ENCODE measurements around the gene BTBD2. TPM values are rescaled to one million over a fixed set of nuclear protein-coding genes. Genes with fewer than 3 reads are reported as not detected.
A peak's percentile ranks its signal among the peaks of the same experiment; 100 is the strongest.

The BTBD2 gene
- total and polyA plus RNA-seq, 2 of the 8 experiments (the other 6 are each of a cell fraction or from before 2014, with no cell fraction given), result 91.7 to 92.3 TPM

- Histone ChIP-seq H2BK12ac (ENCODE audit: low read depth, low read length) (no peak overlapping the region), H4K8ac (ENCODE audit: extremely low read depth, insufficient read depth, low read length) (peak overlapping the region; percentile 89), H3K9ac (replicated peaks in 1 of 4; ENCODE audit: extremely low read depth in 1 of 4, low read depth in 3 of 4, low read length in 3 of 4) (no peak overlapping the region), H3K4me2 (ENCODE audit: insufficient read depth in 1 of 2, low read depth in 2 of 2, low read length in 2 of 2) (no peak overlapping the region), H3K79me1 (ENCODE audit: low read depth, low read length) (peaks cover 34% of the 10 kb centered on the region), H2AK5ac (ENCODE audit: low read depth, low read length) (no peak overlapping the region), H4K5ac (ENCODE audit: insufficient read length, low read depth, low read length) (no peak overlapping the region), H4K20me1 (replicated peaks in 1 of 2; ENCODE audit: control insufficient read depth in 1 of 2, insufficient read depth in 2 of 2, low read length in 2 of 2) (peaks cover 51 to 66% of the 10 kb centered on the region in 2 experiments), H3K36me3 (ENCODE audit: control insufficient read depth in 2 of 4, insufficient read depth in 4 of 4, low read length in 3 of 4) (no peaks in the 10 kb centered on the region; a peak in 1 of 8 replicates), H3K27ac (ENCODE audit: low read depth, low read length) (no peak overlapping the region), H3K23ac (ENCODE audit: insufficient read length) (no peak overlapping the region), H2BK5ac (ENCODE audit: low read depth, low read length) (no peak overlapping the region; the same call in 1 of the 2 replicates), H2AFZ (ENCODE audit: low read length) (no peak overlapping the region), H2BK120ac (replicated peaks; ENCODE audit: low read depth, low read length) (no peak overlapping the region), H2BK20ac (ENCODE audit: low read length) (no peak overlapping the region), H3K4me3 (ENCODE audit: extremely low read depth in 1 of 4, insufficient read depth in 2 of 4, low read depth in 3 of 4, low read length in 4 of 4) (no peak overlapping the region), H3K56ac (replicated peaks; ENCODE audit: insufficient read length, low read depth, low read length) (no peak overlapping the region), H2BK15ac (ENCODE audit: low read length) (no peak overlapping the region), H4K91ac (replicated peaks; ENCODE audit: insufficient read length, low read length) (no peak overlapping the region), H3K14ac (ENCODE audit: insufficient read length) (no peak overlapping the region), H3K18ac (ENCODE audit: extremely low read depth, low read length) (no peak overlapping the region), H3K27me3 (replicated peaks in 1 of 4; ENCODE audit: control insufficient read depth in 3 of 4, extremely low read depth in 1 of 4, insufficient read depth in 3 of 4, low read length in 3 of 4) (no peaks in the 10 kb centered on the region), H3K4me1 (replicated peaks in 1 of 4; ENCODE audit: control insufficient read depth in 3 of 4, insufficient read depth in 4 of 4, low read length in 3 of 4) (peaks cover 0 to 14% (median 9%) of the 10 kb centered on the region in 4 experiments; a peak in 5 of 7 replicates), H3K79me2 (ENCODE audit: control insufficient read depth in 1 of 2, insufficient read depth in 2 of 2, low read length in 2 of 2) (peaks cover 42 to 97% of the 10 kb centered on the region in 2 experiments), H3K4ac (replicated peaks; ENCODE audit: insufficient read length, low read depth, low read length) (no peak overlapping the region), H3K9me3 (ENCODE audit: insufficient read depth in 2 of 2, low read depth in 1 of 2, low read length in 1 of 2) (no peaks in the 10 kb centered on the region; a peak in 1 of 4 replicates), H3K23me2 (ENCODE audit: low read depth, low read length) (no peaks in the 10 kb centered on the region)
- POLR2A ChIA-PET (ENCODE audit: partially characterized antibody), result interaction anchor here (1.1 to 1.3 kb wide), 2 partner anchors 8 to 11 kb away, joined by 3 read pairs; no protein-coding TSS in a partner anchor
- no peak for FAIRE-seq
- WGBS, 2 experiments (ENCODE audit: extremely low coverage in 1 of 2, insufficient coverage in 1 of 2, insufficient read length in 1 of 2, insufficient replicate concordance in 2 of 2, low coverage in 1 of 2, low lambda C conversion rate in 2 of 2, missing lambda C conversion rate in 1 of 2), result 95% methylated on average over 19 of the region's 19 CpGs; no CpG with 5 or more reads in 1 of the 2 experiments
- CTCF ChIA-PET (ENCODE audit: partially characterized antibody), result interaction anchor here (0.7 to 2.1 kb wide), 7 partner anchors 7 to 89 kb away, joined by 3 to 8 read pairs (median 3); no protein-coding TSS in a partner anchor
- no peak for DNase-seq (ENCODE audit: low read depth in 1 of 2, low spot score in 2 of 2)
- TF ChIP-seq HDAC6 (IDR thresholded peaks at IDR 0.05; ENCODE audit: low read depth, low read length) (no peak), SAP30 (IDR thresholded peaks at IDR 0.05; ENCODE audit: insufficient read depth, insufficient replicate concordance, low read length) (no peak), EGR1 (IDR thresholded peaks at IDR 0.05; ENCODE audit: borderline replicate concordance, low read depth, low read length) (no peak), CHD2 (IDR thresholded peaks at IDR 0.05; ENCODE audit: low read length) (no peak), EP300 (IDR thresholded peaks at IDR 0.05; ENCODE audit: borderline replicate concordance in 1 of 2, low read depth in 2 of 2, low read length in 2 of 2) (no peak), CTBP2 (IDR thresholded peaks at IDR 0.05; ENCODE audit: borderline replicate concordance, insufficient read depth, insufficient read length, low read length) (no peak), YY1 (IDR thresholded peaks at IDR 0.05; ENCODE audit: low read depth, low read length) (no peak), NRF1 (IDR thresholded peaks at IDR 0.05; ENCODE audit: low read depth, low read length) (no peak), CBX8 (IDR thresholded peaks at IDR 0.05; ENCODE audit: borderline replicate concordance, low read depth, low read length) (no peak), TBP (IDR thresholded peaks at IDR 0.05; ENCODE audit: low read depth, low read length) (no peak), POLR2AphosphoS5 (IDR thresholded peaks at IDR 0.05; ENCODE audit: low read depth, low read length) (no peak)
These were observed 62.5 kb downstream of the BTBD2 start for GRCh38 chr19:1953037-1953436.
